Ecto neural progenitor cell (in vitro differentiated cells): Measurements from ENCODE around the gene APOA4.

Experiments used
- DNase-seq: peaks from one replicate; pipeline ENCODE4 v3.0.0-alpha.2; 2018; ENCODE audit warnings: low spot score

APOA4 gene

GRCh38 chr11:116774661-116775060 lies 48.4 kb downstream of the APOA4 start:
- no peak for DNase-seq

- DNase-seq, result no peak
These were observed 49.7 kb downstream of the APOA4 start for GRCh38 chr11:116773203-116774097.

- peak; percentile 96 for DNase-seq
These were observed 50.5 kb downstream of the APOA4 start, which contains the start of gene BUD13 for GRCh38 chr11:116772443-116773202. BUD13 (minus strand) TSS chr11:116772987; CDS start chr11:116772964, 23 bp downstream.

GRCh38 chr11:116771935-116772334 lies 51.2 kb downstream of the APOA4 start:
- DNase-seq, result no peak
